BLaER1 (cell line): ENCODE results near the gene ARID3C.

ENCODE experiments used
- H3K27ac ChIP-seq: shearing (Covaris generic); formaldehyde crosslinking; 2 replicates; pipeline ENCODE4 v1.8.1; 2022
- H3K27me3 ChIP-seq: shearing (Covaris generic); formaldehyde crosslinking; 2 replicates; pipeline ENCODE4 v1.8.1; 2022
- H3K36me3 ChIP-seq: shearing (Covaris generic); formaldehyde crosslinking; 2 replicates; pipeline ENCODE4 v1.8.1; 2022
- H3K4me1 ChIP-seq: shearing (Covaris generic); formaldehyde crosslinking; 2 replicates; pipeline ENCODE4 v1.8.1; 2022
- H3K4me2 ChIP-seq: shearing (Covaris generic); formaldehyde crosslinking; 2 replicates; pipeline ENCODE4 v1.8.1; 2022
- H3K4me3 ChIP-seq: shearing (Covaris generic); formaldehyde crosslinking; 2 replicates; pipeline ENCODE4 v1.8.1; 2022
- H3K9ac ChIP-seq: shearing (Covaris generic); formaldehyde crosslinking; 2 replicates; pipeline ENCODE4 v1.8.1; 2022
- H3K9me3 ChIP-seq: shearing (Covaris generic); formaldehyde crosslinking; 2 replicates; pipeline ENCODE4 v1.8.1; 2022
- H4K20me1 ChIP-seq: shearing (Covaris generic); formaldehyde crosslinking; 2 replicates; pipeline ENCODE4 v1.8.1; 2022
- Cebpa-rat ChIP-seq: shearing (Covaris generic); IDR thresholded peaks from 2 replicates; pipeline ENCODE4 v1.8.1; 2022

Gene ARID3C

GRCh38 chr9:34628656-34629490 is at the start of gene ARID3C:
TSS of gene ARID3C (minus strand) at chr9:34629066. CDS start at chr9:34628014, 1,052 bp downstream.
- no peaks in the 10 kb centered on the region for H3K36me3 ChIP-seq
- H3K9me3 ChIP-seq, result peaks cover 3% of the 10 kb centered on the region; the same call in 1 of the 2 replicates
- H3K9ac ChIP-seq, result no peak within 1 kb of the TSS
- peak within 1 kb of the TSS; percentile 52 for H3K4me3 ChIP-seq
- peaks cover 83% of the 10 kb centered on the region for H3K27me3 ChIP-seq
- H3K4me1 ChIP-seq, result peaks cover 14% of the 10 kb centered on the region
- no peak within 1 kb of the TSS for H3K27ac ChIP-seq
- peak within 1 kb of the TSS; percentile 66 for H3K4me2 ChIP-seq
- no peak for TF ChIP-seq Cebpa-rat
- peaks cover 70% of the 10 kb centered on the region for H4K20me1 ChIP-seq

- no peaks in the 10 kb centered on the region for H3K4me1 ChIP-seq
These were observed 47.0 kb upstream of the ARID3C start for GRCh38 chr9:34675869-34676268.

GRCh38 chr9:34675048-34675714 is 46.3 kb upstream of the ARID3C start:
- Histone ChIP-seq H4K20me1 (no peaks in the 10 kb centered on the region), H3K27me3 (no peaks in the 10 kb centered on the region), H3K4me2 (no peak overlapping the region), H3K4me3 (no peak overlapping the region), H3K9me3 (0 out of 2 replicates have a peak, but pooled peaks cover 8% of the 10 kb centered on the region), H3K4me1 (no peaks in the 10 kb centered on the region), H3K36me3 (no peaks in the 10 kb centered on the region), H3K27ac (no peak overlapping the region), H3K9ac (no peak overlapping the region)
- TF ChIP-seq Cebpa-rat, result no peak

More at GRCh38 chr9:34675869-34676268, 47.0 kb upstream of the ARID3C start:
- Histone ChIP-seq H3K27ac (no peak overlapping the region), H3K4me2 (no peak overlapping the region), H3K27me3 (no peaks in the 10 kb centered on the region), H3K36me3 (no peaks in the 10 kb centered on the region), H4K20me1 (no peaks in the 10 kb centered on the region), H3K9ac (no peak overlapping the region), H3K9me3 (0 out of 2 replicates have a peak, but pooled peaks cover 1% of the 10 kb centered on the region), H3K4me3 (no peak overlapping the region)
- TF ChIP-seq Cebpa-rat, result no peak

- H3K4me1 ChIP-seq, result no peaks in the 10 kb centered on the region
- H3K27me3 ChIP-seq, result no peaks in the 10 kb centered on the region
- no peak overlapping the region for H3K27ac ChIP-seq
- no peaks in the 10 kb centered on the region for H3K36me3 ChIP-seq
- no peak overlapping the region for H3K9ac ChIP-seq
- no peak for TF ChIP-seq Cebpa-rat
- no peak overlapping the region for H3K4me2 ChIP-seq
- peaks cover 14% of the 10 kb centered on the region; the same call in 1 of the 2 replicates for H3K9me3 ChIP-seq
- no peaks in the 10 kb centered on the region for H4K20me1 ChIP-seq
- H3K4me3 ChIP-seq, result no peak overlapping the region
These were observed 45.6 kb upstream of the ARID3C start for GRCh38 chr9:34674440-34674839.

- no peak overlapping the region for H3K9ac ChIP-seq
- no peak overlapping the region for H3K27ac ChIP-seq
- H3K4me1 ChIP-seq, result no peaks in the 10 kb centered on the region
- no peak overlapping the region for H3K4me2 ChIP-seq
- no peak overlapping the region for H3K4me3 ChIP-seq
- no peaks in the 10 kb centered on the region for H3K36me3 ChIP-seq
- H3K9me3 ChIP-seq, result peaks cover 14% of the 10 kb centered on the region; the same call in 1 of the 2 replicates
- H3K27me3 ChIP-seq, result no peaks in the 10 kb centered on the region
- no peaks in the 10 kb centered on the region for H4K20me1 ChIP-seq
- no peak for TF ChIP-seq Cebpa-rat
These were observed 42.4 kb upstream of the ARID3C start for GRCh38 chr9:34671307-34671706.

- Histone ChIP-seq H3K4me1 (peaks cover 10% of the 10 kb centered on the region), H3K36me3 (no peaks in the 10 kb centered on the region), H3K4me3 (no peak overlapping the region), H3K27ac (no peak overlapping the region), H3K4me2 (no peak overlapping the region), H3K9me3 (peaks cover 14% of the 10 kb centered on the region; the same call in 1 of the 2 replicates), H3K9ac (no peak overlapping the region), H4K20me1 (no peaks in the 10 kb centered on the region), H3K27me3 (no peaks in the 10 kb centered on the region)
- no peak for TF ChIP-seq Cebpa-rat
These were observed 41.1 kb upstream of the ARID3C start for GRCh38 chr9:34669809-34670562.

- no peaks in the 10 kb centered on the region for H4K20me1 ChIP-seq
- H3K4me1 ChIP-seq, result peaks cover 17% of the 10 kb centered on the region
- peak overlapping the region; percentile 30; the same call in 1 of the 2 replicates for H3K27ac ChIP-seq
These were observed 36.8 kb upstream of the ARID3C start for GRCh38 chr9:34665381-34666250.

GRCh38 chr9:34665067-34665380 is 36.2 kb upstream of the ARID3C start:
- H3K27ac ChIP-seq, result no peak overlapping the region

More at GRCh38 chr9:34665381-34666250, 36.8 kb upstream of the ARID3C start:
- Histone ChIP-seq H3K36me3 (peaks cover 2% of the 10 kb centered on the region; the same call in 1 of the 2 replicates), H3K27me3 (no peaks in the 10 kb centered on the region), H3K4me2 (peak overlapping the region; percentile 98), H3K9ac (peak overlapping the region; percentile 73; the same call in 1 of the 2 replicates), H3K9me3 (peaks cover 11% of the 10 kb centered on the region; the same call in 1 of the 2 replicates), H3K4me3 (peak overlapping the region; percentile 68)
- TF ChIP-seq Cebpa-rat, result no peak

More at GRCh38 chr9:34665067-34665380, 36.2 kb upstream of the ARID3C start:
- peak overlapping the region; percentile 68 for H3K4me3 ChIP-seq
- H3K27me3 ChIP-seq, result no peaks in the 10 kb centered on the region
- peaks cover 17% of the 10 kb centered on the region for H3K4me1 ChIP-seq
- H3K9me3 ChIP-seq, result peaks cover 5% of the 10 kb centered on the region; the same call in 1 of the 2 replicates
- peak overlapping the region; percentile 98 for H3K4me2 ChIP-seq
- peak overlapping the region; percentile 73 for H3K9ac ChIP-seq
- peaks cover 8% of the 10 kb centered on the region; the same call in 1 of the 2 replicates for H3K36me3 ChIP-seq
- no peaks in the 10 kb centered on the region for H4K20me1 ChIP-seq
- TF ChIP-seq Cebpa-rat, result no peak
